Keratinocyte (primary cell): ENCODE results near the gene TRAF3IP1.

ENCODE experiments used
- EZH2 ChIP-seq: IDR thresholded peaks from one replicate; pipeline ENCODE4 v1.6.1; 2012; ENCODE audit warnings: inconsistent platforms, mild to moderate bottlenecking, low read length, moderate library complexity
- TF ChIP-seq, protein P1 (sequence below), 3 experiments: IDR thresholded peaks in 1 of 3; conservative IDR thresholded peaks in 1 of 3; optimal IDR thresholded peaks in 1 of 3; 2 replicates in 2 of 3; 3 replicates in 1 of 3; pipeline versions ENCODE3 to v1.5.1; 2011; ENCODE audit warnings: low read length in 3 of 3, mild to moderate bottlenecking in 3 of 3, moderate library complexity in 2 of 3, control low read depth in 1 of 3, inconsistent platforms in 1 of 3; ENCODE audit not compliant: insufficient read depth in 2 of 3; ENCODE audit errors: extremely low read depth in 1 of 3

DNA sequence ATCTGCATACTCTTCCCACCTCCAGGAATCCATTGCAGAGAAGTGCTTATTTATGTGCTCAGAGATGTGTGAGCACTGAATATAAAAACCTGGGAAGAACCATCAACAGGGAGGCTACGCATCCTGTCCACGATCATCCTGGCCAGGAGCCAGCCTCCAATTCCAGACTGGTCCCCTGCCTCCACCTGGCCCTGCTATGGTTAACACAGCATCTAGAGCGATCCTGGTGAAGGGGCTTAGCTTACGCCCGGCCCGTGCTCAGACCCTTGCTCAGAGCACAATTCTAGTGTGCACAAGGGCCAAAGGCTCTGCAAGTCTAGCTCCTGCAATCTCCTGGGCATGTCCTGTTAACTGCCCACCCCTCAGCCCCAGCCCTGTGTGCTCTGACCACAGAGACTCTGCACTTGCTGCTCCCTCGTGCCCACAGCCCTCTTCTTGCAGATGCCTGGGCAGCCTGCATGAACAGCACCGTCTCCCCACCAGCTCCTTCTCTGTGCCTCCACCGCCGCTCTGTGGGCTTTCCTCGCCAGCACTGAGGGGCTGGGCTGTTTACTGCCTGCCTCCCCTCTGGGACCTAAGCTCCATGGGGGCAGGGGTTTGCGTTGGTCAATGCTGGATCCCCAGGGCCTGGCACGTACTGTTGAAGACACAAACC lies 38.4 kb upstream of the TRAF3IP1 start:
- TF ChIP-seq, protein P1, sequence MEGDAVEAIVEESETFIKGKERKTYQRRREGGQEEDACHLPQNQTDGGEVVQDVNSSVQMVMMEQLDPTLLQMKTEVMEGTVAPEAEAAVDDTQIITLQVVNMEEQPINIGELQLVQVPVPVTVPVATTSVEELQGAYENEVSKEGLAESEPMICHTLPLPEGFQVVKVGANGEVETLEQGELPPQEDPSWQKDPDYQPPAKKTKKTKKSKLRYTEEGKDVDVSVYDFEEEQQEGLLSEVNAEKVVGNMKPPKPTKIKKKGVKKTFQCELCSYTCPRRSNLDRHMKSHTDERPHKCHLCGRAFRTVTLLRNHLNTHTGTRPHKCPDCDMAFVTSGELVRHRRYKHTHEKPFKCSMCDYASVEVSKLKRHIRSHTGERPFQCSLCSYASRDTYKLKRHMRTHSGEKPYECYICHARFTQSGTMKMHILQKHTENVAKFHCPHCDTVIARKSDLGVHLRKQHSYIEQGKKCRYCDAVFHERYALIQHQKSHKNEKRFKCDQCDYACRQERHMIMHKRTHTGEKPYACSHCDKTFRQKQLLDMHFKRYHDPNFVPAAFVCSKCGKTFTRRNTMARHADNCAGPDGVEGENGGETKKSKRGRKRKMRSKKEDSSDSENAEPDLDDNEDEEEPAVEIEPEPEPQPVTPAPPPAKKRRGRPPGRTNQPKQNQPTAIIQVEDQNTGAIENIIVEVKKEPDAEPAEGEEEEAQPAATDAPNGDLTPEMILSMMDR (optimal IDR thresholded peaks at IDR 0.05 in 1 of 3, IDR thresholded peaks at IDR 0.05 in 1 of 3, conservative IDR thresholded peaks at IDR 0.05 in 1 of 3; ENCODE audit: extremely low read depth in 1 of 3, insufficient read depth in 2 of 3, low read length in 3 of 3) = no peak
- TF ChIP-seq EZH2 = no peak
